ENCODE data around the gene FARP2.

GRCh38 chr2:241443486-241444223 lies 87.6 kb downstream of the FARP2 start:
- TF ChIP-seq FOSL2 (IDR thresholded peaks at IDR 0.05; ENCODE audit: borderline replicate concordance, low read depth), result no peak
- no peak for TF ChIP-seq ZBTB33 (IDR thresholded peaks at IDR 0.05; ENCODE audit: borderline replicate concordance, low read depth)
- no peak for TF ChIP-seq RAD21 (IDR thresholded peaks at IDR 0.05; ENCODE audit: low read length)
- TF ChIP-seq CHD2 (IDR thresholded peaks at IDR 0.05; ENCODE audit: low read length, partially characterized antibody), result no peak
- TF ChIP-seq CTCF (IDR thresholded peaks at IDR 0.05), result no peak
- no peak for TF ChIP-seq GABPA (IDR thresholded peaks at IDR 0.05; ENCODE audit: low read depth)
- TF ChIP-seq RFX5 (IDR thresholded peaks at IDR 0.05; ENCODE audit: low read length), result no peak
- TF ChIP-seq EZH2phosphoT487 (IDR thresholded peaks at IDR 0.05; ENCODE audit: borderline replicate concordance, low read depth), result no peak
- no peak for TF ChIP-seq GATA2 (CRISPR knock-in tag; IDR thresholded peaks at IDR 0.05)
- TF ChIP-seq JUND (IDR thresholded peaks at IDR 0.05), result no peak
